H9 (cell line): ENCODE results near the gene TCERG1L. TPM values are rescaled to one million over a fixed set of nuclear protein-coding genes. Genes with fewer than 3 reads are reported as not detected.

Experiments
- DNase-seq: peaks from one replicate; pipeline ENCODE4 v3.0.0-alpha.2; 2017
- H2AFZ ChIP-seq: one replicate; pipeline ENCODE4 v1.6.1; 2013; ENCODE audit warnings: mild to moderate bottlenecking, low read length, control low read depth, moderate library complexity
- H2AK5ac ChIP-seq: 2 replicates; pipeline ENCODE4 v1.6.1; 2013; ENCODE audit warnings: low read length, control low read depth, mixed read lengths; ENCODE audit not compliant: insufficient read length
- H2BK120ac ChIP-seq: one replicate; pipeline ENCODE4 v1.6.1; 2013; ENCODE audit warnings: low read depth, mild to moderate bottlenecking, low read length, control low read depth, inconsistent platforms; ENCODE audit not compliant: poor library complexity, severe bottlenecking
- H2BK12ac ChIP-seq: 2 replicates; pipeline ENCODE4 v1.6.1; 2013; ENCODE audit warnings: low read length, control low read depth, mixed read lengths, low read depth; ENCODE audit not compliant: insufficient read length
- H2BK15ac ChIP-seq: 2 replicates; pipeline ENCODE4 v1.6.1; 2013; ENCODE audit warnings: low read depth, low read length, control low read depth
- H2BK20ac ChIP-seq: one replicate; pipeline ENCODE4 v1.6.1; 2013; ENCODE audit warnings: low read depth, mild to moderate bottlenecking, low read length, control low read depth, inconsistent platforms; ENCODE audit not compliant: poor library complexity, severe bottlenecking
- H2BK5ac ChIP-seq: 2 replicates; pipeline ENCODE4 v1.6.1; 2013; ENCODE audit warnings: low read length, control low read depth, mixed read lengths; ENCODE audit not compliant: insufficient read length
- H3K14ac ChIP-seq: 2 replicates; pipeline ENCODE4 v1.6.1; 2013; ENCODE audit warnings: low read length, control low read depth; ENCODE audit not compliant: insufficient read depth
- H3K18ac ChIP-seq: 2 replicates; pipeline ENCODE4 v1.6.1; 2013; ENCODE audit warnings: low read depth, mild to moderate bottlenecking, mixed read lengths, low read length, control low read depth; ENCODE audit not compliant: insufficient read length
- H3K23ac ChIP-seq: 2 replicates; pipeline ENCODE4 v1.6.1; 2013; ENCODE audit warnings: low read length, control low read depth, mixed read lengths, low read depth; ENCODE audit not compliant: insufficient read length
- H3K23me2 ChIP-seq: 2 replicates; pipeline ENCODE4 v1.6.1; 2013; ENCODE audit warnings: low read depth, mild to moderate bottlenecking, mixed read lengths, low read length, control low read depth; ENCODE audit not compliant: insufficient read length, poor library complexity, severe bottlenecking
- H3K27ac ChIP-seq: 2 replicates; pipeline ENCODE4 v1.5.1; 2013; ENCODE audit warnings: low read length, control low read depth, mixed read lengths, low read depth; ENCODE audit not compliant: insufficient read length
- H3K27me3 ChIP-seq: 2 replicates; pipeline ENCODE4 v1.6.1; 2013; ENCODE audit warnings: low read length, control low read depth, inconsistent platforms; ENCODE audit not compliant: insufficient read depth
- H3K4ac ChIP-seq: 2 replicates; pipeline ENCODE4 v1.6.1; 2013; ENCODE audit warnings: low read depth, mild to moderate bottlenecking, control low read depth, inconsistent platforms, low read length, moderate library complexity
- H3K4me1 ChIP-seq: 2 replicates; pipeline ENCODE4 v1.6.1; 2013; ENCODE audit warnings: low read length, control low read depth, inconsistent platforms; ENCODE audit not compliant: insufficient read depth
- H3K4me2 ChIP-seq: 2 replicates; pipeline ENCODE4 v1.6.1; 2013; ENCODE audit warnings: low read length, control low read depth, mixed read lengths; ENCODE audit not compliant: insufficient read length, insufficient read depth
- H3K56ac ChIP-seq: 2 replicates; pipeline ENCODE4 v1.6.1; 2013; ENCODE audit warnings: low read depth, mild to moderate bottlenecking, mixed read lengths, low read length, control low read depth; ENCODE audit not compliant: insufficient read length
- H3K79me1 ChIP-seq: 2 replicates; pipeline ENCODE4 v1.6.1; 2013; ENCODE audit warnings: low read depth, mild to moderate bottlenecking, moderate library complexity, low read length, control low read depth, inconsistent platforms; ENCODE audit not compliant: insufficient read depth, poor library complexity, severe bottlenecking
- H3K79me2 ChIP-seq: 2 replicates; pipeline ENCODE4 v1.6.1; 2013; ENCODE audit warnings: low read length, control low read depth, inconsistent platforms; ENCODE audit not compliant: insufficient read depth
- H3K9ac ChIP-seq: 2 replicates; pipeline ENCODE4 v1.6.1; 2013; ENCODE audit warnings: low read length, control low read depth, mixed read lengths; ENCODE audit not compliant: insufficient read length; ENCODE audit errors: extremely low read depth
- H3K9me3 ChIP-seq: one replicate; pipeline ENCODE4 v1.6.1; 2013; ENCODE audit warnings: low read depth, low read length, inconsistent platforms; ENCODE audit not compliant: control insufficient read depth
- H3T11ph ChIP-seq: one replicate; pipeline ENCODE4 v1.6.1; 2013; ENCODE audit warnings: mild to moderate bottlenecking, low read length, control low read depth, inconsistent platforms
- H4K20me1 ChIP-seq: one replicate; pipeline ENCODE4 v1.6.1; 2013; ENCODE audit not compliant: control insufficient read depth, insufficient read length, insufficient read depth
- H4K5ac ChIP-seq: 2 replicates; pipeline ENCODE4 v1.6.1; 2013; ENCODE audit warnings: low read depth, mild to moderate bottlenecking, mixed read lengths, low read length, control low read depth; ENCODE audit not compliant: insufficient read length
- H4K8ac ChIP-seq: replicated peaks from 2 replicates; pipeline ENCODE4 v1.6.1; 2013; ENCODE audit warnings: low read length, control low read depth, mixed read lengths, low read depth; ENCODE audit not compliant: insufficient read length
- H4K91ac ChIP-seq: 2 replicates; pipeline ENCODE4 v1.6.1; 2013; ENCODE audit warnings: low read depth, mild to moderate bottlenecking, moderate library complexity, mixed read lengths, low read length, control low read depth; ENCODE audit not compliant: insufficient read length
- H3K27ac Mint-ChIP-seq, 3 experiments: 2 replicates in 2 of 3; 3 replicates in 1 of 3; pipeline ENCODE4 v1.8.0; 2020 to 2021; ENCODE audit warnings: mixed read lengths in 3 of 3, mild to moderate bottlenecking in 1 of 3, moderate library complexity in 1 of 3
- H3K27me3 Mint-ChIP-seq: 2 replicates; pipeline ENCODE4 v1.8.0; 2021; ENCODE audit warnings: low read depth, mild to moderate bottlenecking, moderate library complexity, mixed read lengths
- H3K36me3 Mint-ChIP-seq, 3 experiments: 2 replicates in 2 of 3; 3 replicates in 1 of 3; pipeline ENCODE4 v1.8.0; 2020 to 2021; ENCODE audit warnings: low read depth in 3 of 3, mixed read lengths in 3 of 3; ENCODE audit not compliant: insufficient read depth in 1 of 3
- H3K4me1 Mint-ChIP-seq, 2 experiments: 2 replicates each; pipeline ENCODE4 v1.8.0; 2020; ENCODE audit warnings: mixed read lengths in 2 of 2
- H3K4me3 Mint-ChIP-seq, 2 experiments: 2 replicates in 1 of 2; 3 replicates in 1 of 2; pipeline ENCODE4 v1.8.0; 2020 to 2021; ENCODE audit warnings: mild to moderate bottlenecking in 2 of 2, mixed read lengths in 2 of 2, moderate library complexity in 1 of 2
- H3K9me3 Mint-ChIP-seq, 2 experiments: 2 replicates in 1 of 2; 3 replicates in 1 of 2; pipeline ENCODE4 v1.8.0; 2020; ENCODE audit warnings: mild to moderate bottlenecking in 2 of 2, mixed read lengths in 2 of 2, moderate library complexity in 1 of 2
- CTCF ChIP-seq: fragments of 200-600 bp; sonication (generic); conservative IDR thresholded peaks from 3 replicates; pipeline ENCODE4 v1.8.0; 2021; ENCODE audit warnings: antibody characterized with exemption, mild to moderate bottlenecking
- WGBS: extraction: QIAGEN DNeasy Blood & Tissue Kit; methylation state at CpG from one replicate; pipeline ENCODE4 v1.1.7; 2013; ENCODE audit warnings: missing lambda C conversion rate, low lambda C conversion rate, mixed read lengths; ENCODE audit not compliant: insufficient read length; ENCODE audit errors: extremely low coverage; 5-methylcytosine and 5-hydroxymethylcytosine counted together
- total RNA-seq: library from RNA; stranded (reverse); gene quantifications from 2 replicates; pipeline ENCODE4 v1.2.1, GENCODE V29; 2021

The TCERG1L gene
- total RNA-seq, 1 experiment from 2014 or later: 3.3 TPM

GRCh38 chr10:131085091-131085860 lies 226.2 kb downstream of the TCERG1L start:
- Histone ChIP-seq H2AK5ac (no peak overlapping the region), H2BK5ac (no peak overlapping the region), H3K4me1 (no peaks in the 10 kb centered on the region), H3K9ac (no peak overlapping the region), H3K23me2 (no peaks in the 10 kb centered on the region), H3K27me3 (no peaks in the 10 kb centered on the region; the same call in 1 of the 2 replicates), H4K91ac (no peak overlapping the region), H4K20me1 (no peaks in the 10 kb centered on the region), H2AFZ (no peak overlapping the region), H3K4ac (no peak overlapping the region), H4K8ac (no peak overlapping the region), H2BK12ac (no peak overlapping the region), H3K79me2 (no peaks in the 10 kb centered on the region), H3K56ac (no peak overlapping the region), H4K5ac (no peak overlapping the region), H3K4me2 (no peak overlapping the region), H3K14ac (no peak overlapping the region), H2BK15ac (no peak overlapping the region), H3T11ph (no peak overlapping the region), H3K23ac (no peak overlapping the region), H2BK120ac (no peak overlapping the region), H2BK20ac (no peak overlapping the region), H3K18ac (no peak overlapping the region), H3K79me1 (no peaks in the 10 kb centered on the region), H3K27ac (no peak overlapping the region), H3K9me3 (no peaks in the 10 kb centered on the region)
- H3K9me3 Mint-ChIP-seq: peaks cover 2% of the 10 kb centered on the region in 2 experiments; a peak in 1 of 5 replicates
- TF ChIP-seq CTCF: no peak
- H3K36me3 Mint-ChIP-seq: peaks cover 0 to 2% (median 0%) of the 10 kb centered on the region in 3 experiments; a peak in 2 of 7 replicates
- peaks cover 4% of the 10 kb centered on the region; the same call in 1 of the 2 replicates for H3K27me3 Mint-ChIP-seq
- peaks cover 9% of the 10 kb centered on the region in 2 experiments for H3K4me1 Mint-ChIP-seq
- no peak overlapping the region for H3K4me3 Mint-ChIP-seq
- H3K27ac Mint-ChIP-seq: no peak overlapping the region
- no CpG with 5 or more reads among the region's 21 CpGs for WGBS
- no peak for DNase-seq
